Smooth muscle cell (in vitro differentiated cells): ENCODE results near the gene GNAI2. TPM values are rescaled to one million over a fixed set of nuclear protein-coding genes. Genes with fewer than 3 reads are reported as not detected.
A peak's percentile ranks its signal among the peaks of the same experiment; 100 is the strongest.

Experiments used
- DNase-seq: peaks from one replicate; lab custom pipeline; 2025; ENCODE audit not compliant: unreplicated experiment; lab: John Stamatoyannopoulos, UW
- H2AFZ ChIP-seq: fragments of 200-600 bp; sonication (generic); 2 replicates; pipeline ENCODE4 v1.6.0; 2016; ENCODE audit warnings: antibody characterized with exemption, low read depth, mild to moderate bottlenecking
- H3F3A ChIP-seq: fragments of 200-600 bp; sonication (generic); 2 replicates; pipeline ENCODE4 v1.6.0; 2017; ENCODE audit warnings: antibody characterized with exemption, low read depth
- H3K27ac ChIP-seq: fragments of 200-600 bp; sonication (generic); 2 replicates; pipeline ENCODE4 v1.5.1; 2016; ENCODE audit warnings: low read depth, mild to moderate bottlenecking
- H3K27me3 ChIP-seq: fragments of 200-600 bp; sonication (generic); 2 replicates; pipeline ENCODE4 v1.6.1; 2016; ENCODE audit warnings: low read depth, mild to moderate bottlenecking
- H3K36me3 ChIP-seq: fragments of 200-600 bp; sonication (generic); 2 replicates; pipeline ENCODE4 v1.5.1; 2016; ENCODE audit warnings: low read depth
- H3K4me1 ChIP-seq: fragments of 200-600 bp; sonication (generic); 2 replicates; pipeline ENCODE4 v1.5.1; 2016; ENCODE audit warnings: low read depth
- H3K4me2 ChIP-seq: fragments of 200-600 bp; sonication (generic); 2 replicates; pipeline ENCODE4 v1.6.0; 2016; ENCODE audit warnings: mild to moderate bottlenecking
- H3K4me3 ChIP-seq: fragments of 200-600 bp; sonication (generic); 2 replicates; pipeline ENCODE4 v1.5.1; 2016; ENCODE audit warnings: mild to moderate bottlenecking
- H3K79me2 ChIP-seq: fragments of 200-600 bp; sonication (generic); 2 replicates; pipeline ENCODE4 v1.6.0; 2016; ENCODE audit warnings: low read depth, mild to moderate bottlenecking
- H3K9ac ChIP-seq: fragments of 200-600 bp; sonication (generic); 2 replicates; pipeline ENCODE4 v1.6.0; 2016; ENCODE audit warnings: low read depth
- H3K9me3 ChIP-seq: fragments of 200-600 bp; sonication (generic); replicated peaks from 2 replicates; pipeline ENCODE4 v1.5.1; 2016; ENCODE audit warnings: low read depth
- H4K20me1 ChIP-seq: fragments of 200-600 bp; sonication (generic); 2 replicates; pipeline ENCODE4 v1.6.0; 2016; ENCODE audit warnings: low read depth
- CTCF ChIP-seq: fragments of 200-600 bp; sonication (generic); IDR thresholded peaks from 2 replicates; pipeline ENCODE4 v1.5.1; 2017; ENCODE audit warnings: borderline replicate concordance, mild to moderate bottlenecking, antibody characterized with exemption; ENCODE audit not compliant: insufficient read depth, poor library complexity, severe bottlenecking
- WGBS: methylation state at CpG from one replicate; pipeline ENCODE4 v1.1.7; 2016; ENCODE audit warnings: low lambda C conversion rate; 5-methylcytosine and 5-hydroxymethylcytosine counted together
- polyA plus RNA-seq: library from polyadenylated mRNA; unstranded; fragments of >200 nt; fragmentation: Nextera tagmentation; extraction: Ambion mirVana; gene quantifications from 2 replicates; pipeline ENCODE4 v1.2.1, GENCODE V29; 2016
- total RNA-seq: library from RNA; depleted of rRNA; stranded (reverse); fragments of >200 nt; gene quantifications from 2 replicates; pipeline ENCODE4 v1.2.3, GENCODE V29; 2014

GNAI2 gene
- total and polyA plus RNA-seq, 2 experiments from 2014 or later: 209 to 454 TPM

- Histone ChIP-seq H3F3A (peaks cover 23% of the 10 kb centered on the region), H3K36me3 (no peaks in the 10 kb centered on the region), H3K4me1 (peaks cover 43% of the 10 kb centered on the region), H3K27ac (peak overlapping the region; percentile 93), H2AFZ (no peak overlapping the region), H3K79me2 (peaks cover 93% of the 10 kb centered on the region), H3K4me3 (peak overlapping the region; percentile 42), H3K9ac (peak overlapping the region; percentile 74), H3K27me3 (no peaks in the 10 kb centered on the region), H3K9me3 (no peaks in the 10 kb centered on the region), H3K4me2 (peak overlapping the region; percentile 86), H4K20me1 (peaks cover 79% of the 10 kb centered on the region)
- 8% methylated on average over 18 of the region's 25 CpGs for WGBS
- peak; percentile 99 for TF ChIP-seq CTCF
- peak; percentile 83 for DNase-seq
Measured at GRCh38 chr3:50245831-50246516, 10.0 kb downstream of the GNAI2 start.

GRCh38 chr3:50246517-50246954, 10.5 kb downstream of the GNAI2 start:
- Histone ChIP-seq H3K4me1 (peaks cover 39% of the 10 kb centered on the region), H3K27ac (peak overlapping the region; percentile 93), H3K79me2 (peaks cover 93% of the 10 kb centered on the region), H2AFZ (no peak overlapping the region), H3K9ac (peak overlapping the region; percentile 74), H3K36me3 (no peaks in the 10 kb centered on the region), H4K20me1 (peaks cover 79% of the 10 kb centered on the region), H3K4me3 (peak overlapping the region; percentile 42), H3K27me3 (no peaks in the 10 kb centered on the region), H3F3A (peaks cover 23% of the 10 kb centered on the region), H3K9me3 (no peaks in the 10 kb centered on the region), H3K4me2 (peak overlapping the region; percentile 86)
- peak; percentile 65 for DNase-seq
- WGBS: 18% methylated on average over 9 of the region's 10 CpGs
- TF ChIP-seq CTCF: no peak

GRCh38 chr3:50248387-50248786, 12.4 kb downstream of the GNAI2 start:
- no peak for TF ChIP-seq CTCF
- peaks cover 18% of the 10 kb centered on the region for H3F3A ChIP-seq
- peak overlapping the region; percentile 18 for H3K4me2 ChIP-seq
- no peak overlapping the region for H3K4me3 ChIP-seq
- WGBS: 65% methylated on average over 3 of the region's 3 CpGs
- H3K79me2 ChIP-seq: peaks cover 92% of the 10 kb centered on the region
- H3K4me1 ChIP-seq: peaks cover 23% of the 10 kb centered on the region
- peaks cover 78% of the 10 kb centered on the region for H4K20me1 ChIP-seq
- no peaks in the 10 kb centered on the region for H3K27me3 ChIP-seq
- no peaks in the 10 kb centered on the region for H3K9me3 ChIP-seq
- no peak overlapping the region for H3K9ac ChIP-seq
- no peak overlapping the region for H2AFZ ChIP-seq
- no peak for DNase-seq
- H3K36me3 ChIP-seq: no peaks in the 10 kb centered on the region
- peak overlapping the region; percentile 93 for H3K27ac ChIP-seq

- no peak for TF ChIP-seq CTCF
- peaks cover 23% of the 10 kb centered on the region for H3K4me1 ChIP-seq
- no peak overlapping the region for H3K4me2 ChIP-seq
- H3K9ac ChIP-seq: no peak overlapping the region
- H3K4me3 ChIP-seq: no peak overlapping the region
- H3K27me3 ChIP-seq: no peaks in the 10 kb centered on the region
- no peaks in the 10 kb centered on the region for H3K9me3 ChIP-seq
- DNase-seq: no peak
- H4K20me1 ChIP-seq: peaks cover 80% of the 10 kb centered on the region
- H3K79me2 ChIP-seq: peaks cover 89% of the 10 kb centered on the region
- peak overlapping the region; percentile 93 for H3K27ac ChIP-seq
- H3F3A ChIP-seq: peaks cover 10% of the 10 kb centered on the region
- H3K36me3 ChIP-seq: no peaks in the 10 kb centered on the region
- WGBS: 88% methylated on average over 4 of the region's 5 CpGs
- H2AFZ ChIP-seq: no peak overlapping the region
Measured at GRCh38 chr3:50249457-50249856, 13.5 kb downstream of the GNAI2 start.
